Adrenal gland (tissue), 12 donors: Measurements from ENCODE around the gene CXCL12. TPM values are rescaled to one million over a fixed set of nuclear protein-coding genes. Genes with fewer than 3 reads are reported as not detected.

Experiments used
- DNase-seq, 7 donors: peaks; one replicate each; pipeline ENCODE4 v3.0.0-alpha.2; 2019 to 2020
- H3K27ac ChIP-seq, 5 donors: fragments of 200-600 bp; sonication (generic) in 4 of 5; 1 replicate in 3 of 5; 2 replicates in 2 of 5; pipeline versions ENCODE4 v1.5.1 to v1.8.0; 2016 to 2020; ENCODE audit warnings: mild to moderate bottlenecking in 1 of 5
- H3K27me3 ChIP-seq: fragments of 200-600 bp; 2 replicates; pipeline ENCODE4 v1.8.0; 2021
- H3K36me3 ChIP-seq, 2 donors: fragments of 200-600 bp; replicated peaks in 1 of 2; 1 replicate in 1 of 2; 2 replicates in 1 of 2; pipeline versions ENCODE4 v1.5.1 to v1.8.0; 2018 to 2022
- H3K4me1 ChIP-seq, 2 donors: fragments of 200-600 bp; replicated peaks in 1 of 2; 1 replicate in 1 of 2; 2 replicates in 1 of 2; pipeline versions ENCODE4 v1.5.1 to v1.8.0; 2018 to 2021
- H3K4me3 ChIP-seq, 4 donors: fragments of 200-600 bp; sonication (generic) in 3 of 4; one replicate each; pipeline ENCODE4 v1.5.1; 2016 to 2018
- H3K9me3 ChIP-seq, 3 donors: fragments of 200-600 bp; sonication (generic) in 1 of 3; replicated peaks in 1 of 3; 1 replicate in 2 of 3; 2 replicates in 1 of 3; pipeline versions ENCODE4 v1.5.1 to v1.8.0; 2016 to 2021
- CTCF ChIP-seq, 6 experiments: fragments of 450-650 bp in 4 of 6; fragments of 200-600 bp in 2 of 6; sonication (generic) in 1 of 6; IDR thresholded peaks; 1 replicate in 5 of 6; 2 replicates in 1 of 6; pipeline versions ENCODE4 v1.5.1 to v1.8.0; 2016 to 2021; ENCODE audit warnings: antibody characterized with exemption in 6 of 6, mild to moderate bottlenecking in 2 of 6, moderate library complexity in 1 of 6
- POLR2A ChIP-seq, 2 donors: fragments of 450-650 bp; IDR thresholded peaks; one replicate each; pipeline ENCODE4 v1.6.1; 2017; ENCODE audit warnings: antibody characterized with exemption in 2 of 2, mild to moderate bottlenecking in 2 of 2, moderate library complexity in 1 of 2
- WGBS, 4 donors: extraction: QIAGEN DNeasy Blood & Tissue Kit in 2 of 4; methylation state at CpG; one replicate each; pipeline versions ENCODE4 v1.1.5 to v1.1.7; 2013 to 2017; 5-methylcytosine and 5-hydroxymethylcytosine counted together
- intact Hi-C, 2 donors: fragments of 100-400 bp; cut with DNase I; formaldehyde crosslinking; loops; one replicate each; pipeline versions ENCODE4 v1.14.1 to v1.15.0; 2022 to 2023
- polyA plus RNA-seq, 3 donors: library from polyadenylated mRNA; stranded (reverse); fragments of 200-250 nt in 2 of 3; fragments of 350-450 nt in 1 of 3; fragmentation: Illumina TruSeq in 1 of 3; extraction: RNeasy Lipid Tissue Mini Kit (QIAGEN cat#74804) in 1 of 3; gene quantifications; one replicate each; pipeline ENCODE4 v1.2.3, GENCODE V29; 2013 to 2014
- total RNA-seq, 9 donors: library from RNA; depleted of rRNA in 4 of 9; stranded (reverse); fragments of >200 nt in 4 of 9; fragments of 120-200 nt in 1 of 9; fragmentation: NEBNext Ultra II Directional in 1 of 9; extraction: Animal tissue kit (Norgen Biotek cat#: 25700) in 1 of 9; gene quantifications; one replicate each; pipeline versions ENCODE4 v1.1.0 to v1.2.4, GENCODE V29; 2013 to 2023
- donor health status: healthy with polysubstance abuse.
- donor health status: Bipolar disorder and iron deficiency.
- donor health status: DM: yes; HTN: yes; CAD: no.
- donor health status: DM: no; HTN: no; CAD: no.
- donor health status: DM: no; HTN: no; CAD: no.
- donor health status: DM: yes; HTN: yes; CAD: no.

The CXCL12 gene
- total and polyA plus RNA-seq, 12 donors, result 17.5 to 193 (median 66.1) TPM

DNA sequence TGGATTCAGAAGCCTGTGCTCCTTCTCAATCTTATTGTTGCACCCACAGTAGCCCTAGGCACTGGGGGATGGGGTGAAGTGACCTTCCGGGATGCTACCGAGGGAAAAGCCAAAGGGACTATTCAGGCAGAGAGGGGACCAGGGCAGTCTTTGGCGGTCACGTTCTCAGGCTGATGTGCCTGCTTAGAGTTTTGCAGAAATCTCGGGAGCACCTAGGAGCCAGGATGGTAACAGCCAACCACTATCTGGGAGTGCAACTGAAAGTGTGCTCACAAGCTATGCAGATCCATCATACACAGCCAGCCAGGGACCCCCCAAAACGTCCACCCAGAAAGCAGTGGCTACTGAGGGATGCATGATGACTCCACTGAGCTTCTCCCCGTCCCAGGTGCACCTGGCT is 52.4 kb downstream of the CXCL12 start:
- WGBS, 4 donors, result 60 to 76% (median 67%) methylated on average over 7 of the region's 7 CpGs
- H3K4me1 ChIP-seq, result no peaks in the 10 kb centered on the region
- no peaks in the 10 kb centered on the region for H3K36me3 ChIP-seq
- no peaks in the 10 kb centered on the region for H3K27me3 ChIP-seq
- H3K27ac ChIP-seq, result no peak overlapping the region
- DNase-seq, result peak in 1 of 7 donors; percentile 5
- no peak for TF ChIP-seq CTCF (IDR thresholded peaks at IDR 0.05)
- no peak for TF ChIP-seq POLR2A (IDR thresholded peaks at IDR 0.05)
- no peaks in the 10 kb centered on the region for H3K9me3 ChIP-seq
- intact Hi-C loops, result no loop called here
- H3K4me3 ChIP-seq, result no peak overlapping the region

DNA sequence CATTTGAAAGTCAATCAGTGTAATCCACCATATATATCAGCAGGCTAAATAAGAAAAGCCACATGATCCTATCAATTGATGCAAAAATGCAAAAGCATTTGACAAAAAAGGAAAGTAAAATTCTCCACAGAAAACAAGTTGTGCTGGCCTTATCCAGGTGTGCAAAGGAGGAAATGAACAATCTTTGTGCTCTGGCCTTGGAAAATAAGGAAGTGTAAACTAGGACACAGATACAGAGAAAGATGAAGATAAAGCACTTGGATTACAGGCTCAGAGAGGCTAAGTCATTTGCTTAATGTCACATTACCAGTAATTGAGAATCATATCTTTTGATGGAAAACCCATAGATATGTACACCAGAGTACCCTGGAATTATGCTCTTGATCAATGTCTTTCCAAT is 54.5 kb downstream of the CXCL12 start:
- no peak overlapping the region for H3K27ac ChIP-seq
- no peak for DNase-seq
- TF ChIP-seq POLR2A (IDR thresholded peaks at IDR 0.05) (no peak), CTCF (IDR thresholded peaks at IDR 0.05) (no peak)
- no peaks in the 10 kb centered on the region for H3K36me3 ChIP-seq
- no peak overlapping the region for H3K4me3 ChIP-seq
- H3K27me3 ChIP-seq, result no peaks in the 10 kb centered on the region
- H3K4me1 ChIP-seq, result no peaks in the 10 kb centered on the region
- intact Hi-C loops, result no loop called here
- H3K9me3 ChIP-seq, result no peaks in the 10 kb centered on the region

DNA sequence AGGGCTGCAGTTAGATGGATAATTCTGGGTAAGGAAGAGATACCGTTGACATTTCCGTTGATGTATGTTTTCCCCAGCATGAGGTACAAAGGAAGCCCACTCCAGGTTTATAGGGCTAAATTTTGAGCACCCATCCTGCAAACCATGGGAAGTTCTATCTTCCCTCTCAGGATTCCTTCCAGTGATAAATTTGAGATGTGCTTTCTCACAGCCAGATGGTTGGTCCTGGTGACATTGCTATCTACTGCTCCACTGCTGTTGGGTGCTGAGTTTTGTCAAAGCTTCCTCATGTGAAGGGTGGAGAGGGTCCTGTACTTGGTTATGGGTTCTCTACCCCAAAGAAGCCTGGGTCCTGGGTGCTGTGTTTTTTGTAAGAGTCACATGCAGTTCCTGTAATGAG is 57.4 kb downstream of the CXCL12 start:
- 88 to 96% (median 90%) methylated on average over 2 of the region's 2 CpGs for WGBS, 4 donors
- Histone ChIP-seq H3K4me3 (no peak overlapping the region), H3K36me3 (no peaks in the 10 kb centered on the region), H3K9me3 (no peaks in the 10 kb centered on the region), H3K27me3 (no peaks in the 10 kb centered on the region), H3K4me1 (no peaks in the 10 kb centered on the region), H3K27ac (no peak overlapping the region)
- intact Hi-C loops, result no loop called here
- DNase-seq, result no peak
- TF ChIP-seq POLR2A (IDR thresholded peaks at IDR 0.05) (no peak), CTCF (IDR thresholded peaks at IDR 0.05) (no peak)
